NCI-H510A treated with DMSO at 0.1 percent for 48 hours (cell line): ENCODE data around the gene NYAP1.
"Not testable (repeated sequence)": the region's sequence is repeated elsewhere in the genome, so short reads cannot be mapped to it uniquely, and the experiment has no call there.

Experiments
- DNase-seq: peaks from one replicate; lab custom pipeline; 2025; lab: John Stamatoyannopoulos, UW

The NYAP1 gene

DNA sequence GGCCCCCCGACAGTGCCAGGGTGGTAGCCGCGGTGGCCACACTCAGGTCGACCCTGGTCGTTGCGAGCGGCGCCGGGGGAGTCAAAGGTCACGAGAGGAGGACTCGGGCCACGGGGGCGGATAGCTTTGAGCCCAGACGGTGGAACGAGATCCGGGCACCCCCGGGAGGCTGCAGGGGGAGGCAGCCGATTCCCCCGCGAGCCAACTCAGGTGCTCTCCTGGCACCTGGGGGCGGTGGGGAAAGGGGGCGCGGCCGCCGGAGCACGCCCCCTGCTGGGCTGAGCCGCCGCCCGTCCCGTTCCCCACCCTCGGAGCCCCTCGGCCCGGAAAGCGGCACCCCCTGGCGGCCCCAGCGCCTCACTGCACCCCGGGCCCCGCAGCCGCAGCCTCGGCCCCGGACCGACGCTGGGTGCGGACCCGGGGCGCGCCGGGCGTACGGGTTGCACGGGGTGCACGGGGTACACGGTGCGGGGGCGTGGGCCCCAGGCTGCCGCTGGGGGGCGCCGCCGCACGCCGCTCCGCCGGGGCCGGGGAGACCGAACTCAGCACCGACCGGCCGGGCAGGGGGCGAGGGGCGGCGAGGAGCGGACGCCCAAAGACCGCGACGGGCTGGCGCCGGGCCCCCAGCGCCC is 521 bp upstream of the NYAP1 start:
- DNase-seq: peak; percentile 39

DNA sequence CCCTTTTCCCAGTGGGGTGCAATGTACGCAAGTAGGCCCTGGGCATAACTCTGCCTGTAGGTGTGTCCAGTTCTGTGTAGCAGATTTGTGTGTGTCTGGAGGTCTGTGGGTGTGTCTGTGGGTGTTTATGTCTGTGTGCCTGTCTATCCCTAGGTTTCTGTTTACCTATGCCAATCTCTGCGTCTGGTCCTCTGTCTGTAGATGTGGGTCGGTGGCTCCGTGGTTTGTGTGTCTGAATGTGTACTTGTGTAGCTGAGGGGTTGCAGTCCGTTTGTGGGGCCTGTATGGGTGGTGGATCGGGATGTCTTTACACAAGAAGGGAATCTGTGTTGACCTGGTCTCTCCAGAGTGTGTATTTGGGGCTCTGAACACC is 932 bp downstream of the NYAP1 start:
- no peak for DNase-seq

DNA sequence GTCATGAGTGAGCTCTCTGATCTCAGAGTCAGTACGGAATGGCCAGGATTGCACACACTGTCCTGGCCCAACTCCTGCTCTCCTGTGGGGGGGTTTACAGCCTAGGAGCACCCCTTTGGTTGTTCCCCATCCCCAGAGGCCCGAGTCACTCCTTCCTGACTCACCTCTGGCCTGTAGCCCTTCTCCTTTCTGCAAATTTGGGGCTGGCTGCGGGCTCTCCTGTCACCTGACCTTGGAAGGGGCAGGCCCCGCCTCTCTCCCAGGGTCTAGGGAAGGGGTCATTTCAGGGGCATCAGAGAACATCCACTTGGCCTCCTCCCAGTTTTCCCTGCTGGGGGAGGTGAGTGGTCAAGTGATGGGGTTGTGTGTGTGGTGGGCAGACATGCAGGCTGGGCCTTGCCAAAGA is 1.7 kb downstream of the NYAP1 start:
- no peak for DNase-seq

DNA sequence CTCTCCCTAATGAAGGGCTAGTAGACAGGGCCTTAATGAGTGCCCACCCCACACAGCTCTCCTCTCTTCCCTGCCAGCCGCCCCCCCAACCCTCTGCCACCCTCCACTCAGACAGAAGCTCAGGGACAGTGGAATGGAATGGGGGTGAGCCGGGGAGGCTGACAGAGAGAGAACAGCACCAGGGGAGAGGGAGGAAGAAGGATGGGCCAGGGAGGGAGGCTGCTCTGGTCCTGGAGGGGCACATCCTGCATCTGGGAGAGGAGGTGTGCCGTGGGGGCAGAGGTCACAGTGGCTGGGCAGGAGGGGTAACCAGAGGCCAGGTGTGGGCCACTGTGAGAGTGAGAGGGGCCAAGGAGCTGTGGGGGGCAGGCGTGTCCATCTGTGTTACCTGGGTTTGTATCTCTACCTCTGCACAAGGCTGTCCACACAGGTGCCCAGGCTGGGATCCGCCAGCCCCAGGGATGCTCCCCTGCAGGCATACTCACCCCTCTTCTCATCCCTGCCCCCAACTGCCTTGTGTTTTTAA is 2.4 kb downstream of the NYAP1 start:
- no peak for DNase-seq

DNA sequence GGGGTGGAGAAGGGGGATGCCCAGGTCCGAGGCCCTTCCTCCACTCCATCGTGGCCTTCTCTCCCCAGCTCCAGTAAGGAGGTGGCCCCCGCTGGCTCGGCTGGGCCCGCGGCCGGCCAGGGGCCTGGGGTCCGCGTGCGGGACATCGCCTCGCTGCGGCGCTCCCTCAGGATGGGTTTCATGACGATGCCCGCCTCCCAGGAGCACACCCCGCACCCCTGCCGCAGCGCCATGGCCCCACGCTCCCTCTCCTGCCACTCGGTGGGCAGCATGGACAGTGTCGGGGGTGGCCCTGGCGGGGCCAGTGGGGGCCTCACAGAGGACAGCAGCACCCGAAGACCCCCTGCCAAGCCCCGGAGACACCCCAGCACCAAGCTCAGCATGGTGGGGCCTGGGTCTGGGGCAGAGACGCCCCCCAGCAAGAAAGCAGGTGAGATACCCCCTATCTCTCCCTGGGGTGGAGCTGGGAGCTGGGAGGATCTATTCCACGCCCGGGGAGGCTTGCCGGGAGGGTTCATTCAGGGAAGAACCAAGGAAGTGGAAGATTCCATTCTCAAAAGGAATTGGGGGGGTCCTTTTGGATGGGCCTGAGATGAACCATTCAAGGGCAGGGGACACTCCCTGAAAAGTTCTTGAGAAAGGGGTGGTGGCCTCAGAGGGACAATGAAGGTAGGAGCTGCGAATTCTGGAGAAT is 3.2 kb downstream of the NYAP1 start:
- DNase-seq: no peak

DNA sequence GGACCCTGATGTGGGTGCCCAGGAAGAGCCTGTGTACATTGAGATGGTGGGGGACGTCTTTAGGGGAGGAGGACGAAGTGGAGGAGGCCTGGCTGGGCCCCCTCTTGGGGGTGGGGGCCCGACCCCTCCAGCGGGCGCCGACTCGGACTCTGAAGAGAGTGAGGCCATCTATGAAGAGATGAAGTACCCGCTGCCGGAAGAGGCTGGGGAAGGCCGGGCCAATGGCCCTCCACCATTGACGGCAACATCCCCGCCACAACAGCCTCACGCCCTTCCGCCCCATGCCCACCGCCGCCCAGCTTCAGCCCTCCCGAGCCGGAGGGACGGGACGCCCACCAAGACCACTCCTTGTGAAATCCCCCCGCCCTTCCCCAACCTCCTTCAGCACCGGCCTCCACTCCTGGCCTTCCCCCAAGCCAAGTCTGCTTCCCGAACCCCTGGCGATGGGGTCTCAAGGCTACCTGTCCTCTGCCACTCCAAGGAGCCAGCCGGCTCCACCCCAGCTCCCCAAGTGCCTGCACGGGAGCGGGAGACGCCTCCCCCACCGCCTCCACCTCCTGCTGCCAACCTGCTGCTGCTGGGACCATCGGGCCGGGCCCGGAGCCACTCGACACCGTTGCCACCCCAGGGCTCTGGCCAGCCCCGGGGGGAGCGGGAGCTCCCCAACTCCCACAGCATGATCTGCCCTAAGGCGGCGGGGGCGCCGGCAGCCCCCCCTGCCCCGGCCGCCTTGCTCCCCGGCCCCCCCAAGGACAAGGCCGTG is 4.8 kb downstream of the NYAP1 start:
- no peak for DNase-seq

DNA sequence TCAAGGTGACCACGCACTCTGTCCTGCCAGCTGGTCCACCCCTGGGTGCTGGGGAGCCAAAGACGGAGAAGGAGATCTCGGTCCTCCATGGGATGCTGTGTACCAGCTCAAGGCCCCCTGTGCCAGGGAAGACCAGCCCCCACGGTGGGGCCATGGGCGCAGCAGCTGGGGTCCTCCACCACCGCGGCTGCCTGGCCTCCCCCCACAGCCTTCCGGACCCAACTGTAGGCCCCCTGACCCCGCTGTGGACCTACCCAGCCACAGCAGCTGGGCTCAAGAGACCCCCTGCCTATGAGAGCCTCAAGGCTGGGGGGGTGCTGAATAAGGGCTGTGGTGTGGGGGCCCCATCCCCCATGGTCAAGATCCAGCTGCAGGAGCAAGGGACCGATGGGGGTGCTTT is 5.4 kb downstream of the NYAP1 start:
- no peak for DNase-seq

DNA sequence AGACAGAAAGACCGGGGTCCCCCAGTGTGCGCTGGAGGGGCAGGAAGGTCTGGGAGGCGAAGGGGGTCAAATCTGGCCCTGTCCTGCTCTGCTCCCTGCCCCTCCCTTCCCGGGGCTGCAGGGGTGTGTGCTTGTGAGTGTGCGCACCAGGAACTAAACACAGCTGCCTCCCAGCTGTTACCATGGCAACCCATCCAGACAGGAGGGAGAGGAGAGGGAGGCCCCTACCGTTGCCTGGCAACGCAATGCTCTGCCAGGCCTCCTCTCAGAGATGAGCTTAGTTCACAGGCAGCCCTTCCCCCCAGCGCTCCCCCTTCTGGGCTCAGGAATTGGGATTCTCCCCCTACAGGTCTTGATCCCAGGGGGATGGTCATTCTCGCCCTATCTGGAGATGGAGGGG is 6.1 kb downstream of the NYAP1 start:
- peak; percentile 82 for DNase-seq

DNA sequence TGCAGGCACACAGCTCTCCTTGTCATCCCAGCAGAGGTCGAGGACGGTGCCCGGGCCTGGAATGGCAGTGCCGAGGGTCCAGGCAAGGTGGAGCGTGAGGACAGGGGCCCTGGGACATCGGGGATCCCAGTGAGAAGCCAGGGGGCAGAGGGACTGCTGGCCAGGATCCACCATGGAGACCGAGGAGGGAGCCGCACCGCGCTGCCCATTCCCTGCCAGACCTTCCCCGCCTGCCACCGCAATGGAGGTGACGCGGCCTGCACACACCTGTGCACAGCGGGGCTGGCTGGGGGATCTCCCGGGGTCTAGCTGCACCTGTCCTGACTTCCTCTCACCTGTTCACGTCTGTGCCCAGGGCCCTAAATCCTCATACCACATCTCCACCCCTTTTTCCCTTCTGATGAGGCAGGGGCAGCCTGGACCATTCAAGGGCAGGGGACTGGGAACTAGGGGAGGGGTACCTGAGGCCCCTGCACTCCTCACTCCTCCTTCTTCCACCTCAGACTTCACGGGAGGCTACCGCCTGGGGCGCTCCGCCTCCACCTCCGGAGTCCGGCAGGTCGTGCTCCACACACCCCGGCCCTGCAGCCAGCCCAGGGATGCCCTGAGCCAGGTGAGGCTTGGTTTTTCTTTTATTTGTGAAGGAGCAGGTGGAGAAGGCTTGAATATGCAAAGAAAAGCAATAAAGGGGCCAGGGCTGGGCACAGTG is 6.9 kb downstream of the NYAP1 start:
- DNase-seq: no peak

DNA sequence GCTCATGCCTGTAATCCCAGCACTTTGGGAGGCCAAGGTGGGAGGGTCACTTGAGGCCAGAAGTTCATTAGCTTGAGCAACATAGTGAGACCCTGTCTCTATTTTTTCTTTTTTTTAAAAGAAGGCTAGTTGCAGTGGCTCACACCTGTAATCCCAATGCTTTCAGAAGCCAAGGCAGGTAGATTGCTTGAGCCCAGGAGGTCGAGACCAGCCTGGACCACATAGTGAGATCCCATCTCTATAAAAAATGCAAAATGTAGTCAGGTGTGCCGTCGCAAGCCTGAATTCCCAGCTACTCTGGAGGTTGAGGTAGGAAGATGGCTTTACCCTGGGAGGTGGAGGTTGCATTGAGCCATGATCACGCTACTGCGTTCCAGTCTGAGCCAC is 7.5 kb downstream of the NYAP1 start:
- DNase-seq: no peak

DNA sequence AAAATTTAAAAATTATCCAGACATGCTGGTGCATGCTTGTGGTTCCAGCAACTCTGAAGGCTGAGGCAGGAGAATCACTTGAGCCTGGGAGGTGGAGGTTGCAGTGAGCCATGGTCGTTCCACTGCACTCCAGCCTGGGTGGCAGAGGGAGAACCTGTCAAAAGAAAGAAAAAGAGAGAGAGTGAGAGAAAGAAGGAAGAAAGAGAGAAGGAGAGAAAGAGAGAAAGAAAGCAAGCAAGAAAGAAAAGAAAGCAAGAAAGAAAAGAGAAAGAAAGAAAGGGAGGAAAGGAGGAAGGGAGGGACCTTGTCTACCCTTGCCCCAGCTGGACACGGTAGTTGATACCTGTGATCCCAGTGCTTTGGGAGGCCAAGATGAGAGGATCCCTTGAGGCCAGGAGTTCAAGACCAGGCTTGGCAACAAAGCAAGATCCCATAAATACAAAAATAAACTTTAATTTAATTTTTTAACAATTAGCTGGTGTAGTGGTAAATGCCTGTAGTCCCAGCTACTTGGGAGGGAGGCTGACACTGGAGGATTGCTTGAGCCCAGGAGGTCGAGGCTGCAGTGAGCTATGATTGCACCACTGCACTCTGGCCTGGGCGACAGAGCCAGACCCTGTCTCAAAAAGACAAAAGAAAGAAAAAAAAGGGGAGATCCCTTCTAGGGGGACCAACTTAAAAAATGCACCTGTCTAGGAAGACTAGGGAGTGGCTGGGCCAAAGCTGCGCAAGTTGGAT is 9.2 kb downstream of the NYAP1 start:
- no peak for DNase-seq

DNA sequence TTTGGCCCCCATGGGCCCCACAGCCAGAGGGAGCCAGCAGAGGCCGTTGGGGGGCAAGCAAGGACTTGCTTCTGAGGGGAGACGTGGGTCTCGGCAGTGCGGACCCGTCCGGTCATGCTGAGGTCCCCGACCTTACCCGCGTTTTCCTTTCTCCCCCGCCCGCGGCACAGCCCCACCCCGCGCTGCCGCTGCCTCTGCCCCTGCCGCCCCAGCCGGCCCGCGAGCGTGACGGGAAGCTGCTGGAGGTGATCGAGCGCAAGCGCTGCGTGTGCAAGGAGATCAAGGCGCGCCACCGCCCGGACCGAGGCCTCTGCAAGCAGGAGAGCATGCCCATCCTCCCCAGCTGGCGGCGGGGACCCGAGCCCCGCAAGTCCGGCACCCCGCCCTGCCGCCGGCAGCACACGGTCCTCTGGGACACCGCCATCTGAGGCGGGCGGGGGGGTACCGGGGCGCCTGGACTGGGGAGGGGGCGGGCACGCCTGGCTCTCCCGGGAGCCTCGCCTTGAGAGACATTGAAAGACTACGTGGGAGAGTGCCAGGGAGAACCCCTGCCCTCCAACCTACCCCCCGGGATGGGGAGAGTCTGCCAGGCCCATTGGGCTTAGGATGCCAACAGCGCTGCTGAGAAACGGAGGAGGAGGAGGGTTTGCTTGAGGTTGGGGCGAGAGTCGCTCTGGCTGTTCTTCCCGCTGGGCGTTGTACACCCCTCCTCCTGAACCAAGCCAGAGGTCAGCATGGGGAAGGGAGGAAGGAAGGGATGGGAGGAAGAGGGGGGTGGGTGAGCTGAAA is 9.9 kb downstream of the NYAP1 start:
- DNase-seq: no peak

DNA sequence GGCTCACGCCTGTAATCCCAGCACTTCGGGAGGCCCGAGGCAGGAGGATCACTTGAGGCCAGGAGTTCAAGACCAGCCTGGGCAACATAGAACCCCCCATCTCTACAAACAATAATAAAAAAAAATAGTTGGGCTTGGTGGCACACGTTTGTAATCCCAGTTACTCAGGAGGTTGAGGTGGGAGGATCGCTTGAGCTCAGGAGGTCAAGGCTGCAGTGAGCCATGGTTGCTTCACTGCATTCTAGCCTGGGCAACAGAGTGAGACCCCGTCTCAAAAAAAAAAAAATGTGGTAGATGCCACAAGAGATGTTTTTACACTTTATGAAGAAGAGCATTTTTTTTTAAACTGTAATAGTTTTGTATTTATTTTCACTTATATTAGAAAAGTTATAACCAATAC is 12.8 kb downstream of the NYAP1 start:
- no peak for DNase-seq

DNA sequence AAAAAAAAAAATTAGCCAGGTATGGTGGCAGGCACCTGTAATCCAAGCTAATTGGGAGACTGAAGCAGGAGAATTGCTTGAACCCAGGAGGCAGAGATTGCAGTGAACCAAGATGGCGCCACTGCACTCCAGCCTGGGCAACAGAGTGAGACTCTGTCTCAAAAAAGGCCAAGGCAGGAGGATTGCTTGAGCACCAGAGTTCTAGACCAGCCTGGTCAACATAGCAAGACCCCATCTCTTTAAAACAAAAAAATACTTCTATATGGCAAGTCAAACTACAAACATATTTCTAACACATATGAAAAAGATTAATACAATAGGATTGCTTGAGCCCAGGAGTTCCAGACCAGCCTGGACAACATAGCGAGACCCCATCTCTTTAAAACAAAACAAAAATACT is 17.0 kb downstream of the NYAP1 start:
- DNase-seq: not testable (repeated sequence)

DNA sequence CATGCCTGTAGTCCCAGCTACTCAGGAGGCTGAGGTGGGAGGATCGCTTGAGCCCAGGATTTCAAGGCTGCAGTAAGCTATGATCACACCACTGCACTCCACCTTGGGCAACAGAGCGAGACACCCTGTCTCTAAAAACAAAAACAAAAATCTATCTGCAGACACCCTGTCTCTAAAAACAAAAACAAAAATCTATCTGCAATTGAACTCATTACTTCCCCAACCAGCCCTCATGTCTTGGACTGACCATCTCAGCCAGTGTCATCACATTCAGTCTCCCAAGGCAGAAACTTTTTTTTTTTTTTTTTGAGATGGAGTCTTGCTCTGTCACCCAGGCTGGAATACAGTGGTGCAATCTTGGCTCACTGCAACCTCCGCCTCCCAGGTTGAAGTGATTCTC is 20.3 kb downstream of the NYAP1 start:
- DNase-seq: not testable (repeated sequence)

DNA sequence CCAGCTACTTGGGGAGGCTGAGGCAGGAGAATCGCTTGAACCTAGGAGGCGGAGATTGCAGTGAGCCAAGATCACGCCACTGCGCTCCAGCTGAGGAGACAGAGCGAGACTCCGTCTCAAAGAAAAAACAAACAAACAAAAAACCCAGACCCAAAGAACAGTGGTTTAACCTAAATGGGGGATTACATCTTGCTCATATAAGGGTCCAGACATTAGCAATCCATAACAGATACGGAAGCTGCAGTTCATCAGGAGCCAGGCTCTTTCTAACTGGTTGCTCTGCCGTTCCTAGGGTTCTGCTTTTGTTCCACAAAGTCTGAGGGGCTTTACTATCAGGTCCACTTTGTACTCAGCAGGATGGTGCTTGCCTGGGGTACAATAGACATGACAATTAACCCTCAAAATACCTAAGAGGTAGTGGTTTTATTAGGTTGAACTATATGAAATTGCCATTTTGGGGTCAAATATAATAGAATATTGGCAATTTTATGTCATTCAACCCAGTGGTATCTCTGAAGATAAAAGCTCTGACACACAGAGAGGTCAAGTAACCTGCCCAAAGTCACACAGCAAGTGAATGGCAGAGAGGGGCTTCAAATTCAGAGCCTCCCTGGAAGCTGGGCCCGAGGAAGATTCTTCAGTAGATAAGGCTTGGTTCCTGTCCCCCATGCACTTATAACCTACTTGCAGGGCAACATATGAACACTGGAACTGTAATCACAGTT is 21.3 kb downstream of the NYAP1 start:
- no peak for DNase-seq

DNA sequence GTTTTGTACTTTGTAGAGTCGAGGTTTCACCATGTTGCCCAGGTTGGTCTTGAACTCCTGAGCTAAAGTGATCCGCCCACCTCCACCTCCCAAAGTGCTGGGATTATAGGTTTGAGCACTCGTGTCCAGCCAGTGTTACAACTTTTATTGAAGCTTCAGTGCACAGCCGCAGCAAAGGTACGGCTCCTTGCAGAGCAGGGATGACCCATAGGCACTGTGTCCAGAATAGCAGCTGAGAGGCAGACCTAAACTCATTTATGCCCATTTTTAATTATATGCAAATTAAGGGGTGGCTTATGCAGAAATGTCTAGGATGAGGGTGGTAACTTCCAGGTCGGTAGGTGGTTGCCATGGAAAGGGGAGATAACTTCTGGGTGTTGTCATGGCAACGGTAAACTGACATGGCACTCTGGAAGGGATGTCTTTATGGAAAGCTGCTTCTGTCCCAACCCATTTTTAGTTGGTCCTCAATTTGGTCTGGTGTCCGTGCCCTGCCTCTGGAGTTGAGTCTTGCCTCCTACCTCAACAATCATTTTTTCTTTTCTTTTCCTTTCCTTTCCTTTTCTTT is 22.7 kb downstream of the NYAP1 start:
- no peak for DNase-seq

DNA sequence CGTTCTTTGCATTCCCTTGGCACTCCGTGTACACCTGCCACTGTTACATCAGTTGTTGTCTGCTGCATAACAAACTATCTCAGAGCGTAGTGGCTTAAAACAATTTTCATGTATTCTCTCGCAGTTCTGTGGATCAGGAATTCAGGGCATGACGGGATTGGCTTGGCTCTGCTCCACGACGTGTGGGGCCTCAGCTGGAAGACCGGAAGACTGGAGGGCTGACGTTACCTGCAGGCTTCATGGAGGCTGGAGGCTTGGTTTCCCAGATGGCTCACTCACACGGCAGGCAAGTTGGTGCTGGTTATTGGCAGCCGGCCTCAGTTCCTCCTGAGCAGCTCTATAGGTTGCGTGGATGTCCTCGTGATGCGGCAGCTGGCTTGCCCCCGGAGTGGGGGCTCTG is 25.5 kb downstream of the NYAP1 start:
- DNase-seq: no peak

DNA sequence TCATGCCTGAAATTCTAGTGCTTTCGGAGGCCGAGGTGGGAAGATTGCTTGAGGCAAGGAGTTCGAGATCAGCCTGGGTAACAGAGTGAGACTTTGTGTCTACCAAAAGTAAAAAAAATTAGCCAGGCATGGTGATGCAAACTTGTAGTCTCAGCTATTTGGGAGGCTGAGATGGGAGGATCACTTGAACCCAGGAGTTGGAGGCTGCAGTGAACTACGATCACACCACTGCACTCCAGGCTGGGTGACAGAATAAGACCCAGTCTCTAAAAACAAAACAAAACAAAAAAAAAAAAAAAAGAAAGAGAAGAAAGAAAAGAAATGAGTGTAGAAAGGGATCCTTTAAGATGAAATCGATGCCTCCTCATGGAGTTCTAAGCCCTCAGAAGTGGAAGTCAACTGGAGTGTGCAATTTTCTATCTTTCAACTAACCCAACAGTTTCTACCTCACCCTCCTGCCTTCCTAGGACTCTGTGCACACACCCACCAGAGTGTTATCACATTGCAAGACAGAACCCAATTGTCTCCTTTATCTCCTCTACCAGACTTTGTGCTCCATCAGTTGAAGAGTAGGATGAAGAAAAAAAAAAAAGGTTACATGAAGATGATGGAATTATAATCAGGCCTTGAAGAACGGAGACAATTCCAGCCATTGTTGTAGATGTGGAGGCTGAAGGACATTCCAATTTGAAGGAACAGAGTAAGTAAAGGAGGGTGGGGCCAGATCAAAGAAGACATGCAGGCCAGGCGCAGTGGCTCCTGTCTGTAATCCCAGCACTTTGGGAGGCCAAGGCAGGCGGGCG is 26.9 kb downstream of the NYAP1 start:
- DNase-seq: no peak
